ENCODE data around the gene HDAC11. TPM values are rescaled to one million over a fixed set of nuclear protein-coding genes. Genes with fewer than 3 reads are reported as not detected.
"Not testable (repeated sequence)": the region's sequence is repeated elsewhere in the genome, so short reads cannot be mapped to it uniquely, and the experiment has no call there.

Gene HDAC11
- 10 to 100 TPM; 33.1 to 81.9 TPM for total RNA-seq
- 97.7 TPM for polyA plus RNA-seq (ENCODE audit: insufficient read depth, low read depth, low replicate concordance)
- long read RNA-seq, donor 1, partial matches to known transcripts: 0 of 2 reads
- long read RNA-seq, donor 1, other reads (novel, unspliced or antisense): 0 of 2 reads
- long read RNA-seq, donor 2, partial matches to known transcripts: 0 of 1 reads
- long read RNA-seq, donor 2, other reads (novel, unspliced or antisense): 0 of 1 reads

GRCh38 chr3:13479582-13480339, at the start of gene HDAC11:
HDAC11 (plus strand) TSS chr3:13480306; CDS start chr3:13480348, 42 bp downstream.
- no peaks in the 10 kb centered on the region for H3K36me3 ChIP-seq (ENCODE audit: low read depth, missing control alignments)
- intact Hi-C loops (cut with DNase I; ENCODE audit: low total_unique reads): no loop called here
- H3K27me3 ChIP-seq: no peaks in the 10 kb centered on the region
- H3K4me1 ChIP-seq: peaks cover 6% of the 10 kb centered on the region
- H3K9me3 ChIP-seq: no peaks in the 10 kb centered on the region
- peak within 1 kb of the TSS; percentile 76 to 92 for H3K4me3 ChIP-seq
- H3K27ac ChIP-seq: peak within 1 kb of the TSS; percentile 88 to 92
- peak; percentile 99 for DNase-seq
- peak; percentile 13 to 70 (median 70) for TF ChIP-seq CTCF (IDR thresholded peaks at IDR 0.05)
- TF ChIP-seq POLR2A (IDR thresholded peaks at IDR 0.05): peak; percentile 53
- 0% methylated on average over 45 of the region's 67 CpGs; no CpG with 5 or more reads in 1 of the 2 donors for WGBS, 2 donors

- H3K4me3 ChIP-seq; intact Hi-C loops (cut with DNase I; ENCODE audit: low total_unique reads); H3K27ac ChIP-seq; H3K4me1 ChIP-seq; H3K27me3 ChIP-seq; H3K36me3 ChIP-seq (ENCODE audit: low read depth, missing control alignments); H3K9me3 ChIP-seq; DNase-seq: not testable (repeated sequence)
- WGBS, 2 donors: 59 to 80% methylated on average over 2 of the region's 2 CpGs
Observed at GRCh38 chr3:13430411-13430875, 49.7 kb upstream of the HDAC11 start.

GRCh38 chr3:13432093-13432492, 48.0 kb upstream of the HDAC11 start:
- H3K27me3 ChIP-seq: no peaks in the 10 kb centered on the region
- 36 to 88% methylated on average over 1 of the region's 1 CpG for WGBS, 2 donors
- no peaks in the 10 kb centered on the region for H3K36me3 ChIP-seq (ENCODE audit: low read depth, missing control alignments)
- no peak for DNase-seq
- H3K27ac ChIP-seq: no peak overlapping the region
- TF ChIP-seq POLR2A (IDR thresholded peaks at IDR 0.05): no peak
- no peaks in the 10 kb centered on the region for H3K9me3 ChIP-seq
- H3K4me3 ChIP-seq: no peak overlapping the region
- intact Hi-C loops (cut with DNase I; ENCODE audit: low total_unique reads): no loop called here
- H3K4me1 ChIP-seq: no peaks in the 10 kb centered on the region

GRCh38 chr3:13433912-13434311, 46.2 kb upstream of the HDAC11 start:
- Histone ChIP-seq H3K9me3 (no peaks in the 10 kb centered on the region), H3K27me3 (no peaks in the 10 kb centered on the region), H3K27ac (no peak overlapping the region), H3K4me3 (no peak overlapping the region), H3K36me3 (ENCODE audit: low read depth, missing control alignments) (no peaks in the 10 kb centered on the region), H3K4me1 (no peaks in the 10 kb centered on the region)
- WGBS, 2 donors: 75 to 85% methylated on average over 5 of the region's 5 CpGs
- intact Hi-C loops (cut with DNase I; ENCODE audit: low total_unique reads): no loop called here
- DNase-seq: no peak
- TF ChIP-seq CTCF (IDR thresholded peaks at IDR 0.05): no peak
- TF ChIP-seq POLR2A (IDR thresholded peaks at IDR 0.05): no peak

- H3K9me3 ChIP-seq; H3K27me3 ChIP-seq; intact Hi-C loops (cut with DNase I; ENCODE audit: low total_unique reads); DNase-seq; H3K4me3 ChIP-seq; H3K27ac ChIP-seq; H3K36me3 ChIP-seq (ENCODE audit: low read depth, missing control alignments); H3K4me1 ChIP-seq: not testable (repeated sequence)
- WGBS, 2 donors: 86 to 91% methylated on average over 4 of the region's 4 CpGs
Observed at GRCh38 chr3:13436213-13436612, 43.9 kb upstream of the HDAC11 start.

- no peak for TF ChIP-seq CTCF (IDR thresholded peaks at IDR 0.05)
- TF ChIP-seq POLR2A (IDR thresholded peaks at IDR 0.05): no peak
- H3K36me3 ChIP-seq (ENCODE audit: low read depth, missing control alignments): no peaks in the 10 kb centered on the region
- 76 to 92% methylated on average over 4 of the region's 4 CpGs for WGBS, 2 donors
- intact Hi-C loops (cut with DNase I; ENCODE audit: low total_unique reads): no loop called here
- no peaks in the 10 kb centered on the region for H3K9me3 ChIP-seq
- no peak for DNase-seq
- H3K4me3 ChIP-seq: no peak overlapping the region
- no peaks in the 10 kb centered on the region for H3K27me3 ChIP-seq
- H3K4me1 ChIP-seq: no peaks in the 10 kb centered on the region
- no peak overlapping the region for H3K27ac ChIP-seq
Observed at GRCh38 chr3:13440204-13440817, 39.8 kb upstream of the HDAC11 start.

- intact Hi-C loops (cut with DNase I; ENCODE audit: low total_unique reads): not testable (repeated sequence)
- 93 to 97% methylated on average over 2 of the region's 2 CpGs for WGBS, 2 donors
Observed at GRCh38 chr3:13442882-13443281, 37.2 kb upstream of the HDAC11 start.

More at GRCh38 chr3:13442882-13443281, 37.2 kb upstream of the HDAC11 start:
- not testable (repeated sequence) for H3K4me1 ChIP-seq; H3K27me3 ChIP-seq; DNase-seq; H3K27ac ChIP-seq; H3K9me3 ChIP-seq; H3K36me3 ChIP-seq (ENCODE audit: low read depth, missing control alignments); H3K4me3 ChIP-seq
